B cell (primary cell): ENCODE results near the gene CHD5. TPM values are rescaled to one million over a fixed set of nuclear protein-coding genes. Genes with fewer than 3 reads are reported as not detected.

Experiments used
- ATAC-seq: fragments of 200-7000 bp; cut with Tn5 transposase; one replicate; pipeline ENCODE4 v1.10.0; 2021; ENCODE audit warnings: low read depth, mild to moderate bottlenecking, moderate number of reproducible peaks, moderate library complexity
- CTCF ChIA-PET: fragments of 350-600 bp; sonication (Branson Sonifier 250); formaldehyde crosslinking; loops from one replicate; lab custom pipeline; 2021; ENCODE audit warnings: antibody characterized with exemption, inconsistent platforms; lab: Charles Lee
- POLR2A ChIA-PET: fragments of 350-600 bp; sonication (Branson Sonifier 250); formaldehyde crosslinking; loops from one replicate; lab custom pipeline; 2021; ENCODE audit warnings: antibody characterized with exemption; lab: Charles Lee
- DNase-seq: peaks from one replicate; pipeline ENCODE4 v3.0.0; 2013
- H2AFZ ChIP-seq: 2 replicates; pipeline ENCODE4 v1.6.1; 2012; ENCODE audit warnings: mild to moderate bottlenecking, low read depth, low read length; ENCODE audit not compliant: insufficient read depth, poor library complexity, severe bottlenecking
- H3K27ac ChIP-seq, 2 donors: 1 replicate in 1 of 2; 2 replicates in 1 of 2; pipeline ENCODE4 v1.5.1; 2012 to 2013; ENCODE audit warnings: low read length in 2 of 2, mild to moderate bottlenecking in 2 of 2, moderate library complexity in 1 of 2
- H3K27me3 ChIP-seq, 4 experiments: fragments of 200-600 bp in 1 of 4; sonication (generic) in 1 of 4; replicated peaks in 1 of 4; 1 replicate in 2 of 4; 2 replicates in 2 of 4; pipeline versions ENCODE4 v1.6.1 to v1.7.0; 2013 to 2016; ENCODE audit warnings: low read length in 3 of 4, mild to moderate bottlenecking in 2 of 4, mixed read lengths in 1 of 4, moderate library complexity in 1 of 4; ENCODE audit not compliant: insufficient read depth in 4 of 4, control insufficient read depth in 3 of 4; ENCODE audit errors: control extremely low read depth in 1 of 4
- H3K36me3 ChIP-seq, 2 experiments: replicated peaks in 1 of 2; 1 replicate in 1 of 2; 2 replicates in 1 of 2; pipeline versions ENCODE4 v1.6.1 to v1.7.1; 2013; ENCODE audit warnings: low read length in 1 of 2; ENCODE audit not compliant: insufficient read depth in 2 of 2, control insufficient read depth in 1 of 2; ENCODE audit errors: control extremely low read depth in 1 of 2, extremely low read depth in 1 of 2
- H3K4me1 ChIP-seq, 2 donors: fragments of 200-600 bp in 1 of 2; sonication (generic) in 1 of 2; 1 replicate in 1 of 2; 2 replicates in 1 of 2; pipeline versions ENCODE4 v1.5.1 to v1.6.1; 2013 to 2017; ENCODE audit warnings: low read length in 2 of 2; ENCODE audit not compliant: control insufficient read depth in 2 of 2, insufficient read depth in 2 of 2
- H3K4me2 ChIP-seq: replicated peaks from 2 replicates; pipeline ENCODE3; 2012; ENCODE audit warnings: mild to moderate bottlenecking, low read depth, low read length; ENCODE audit not compliant: poor library complexity, severe bottlenecking
- H3K4me3 ChIP-seq, 5 experiments: fragments of 200-600 bp in 1 of 5; sonication (generic) in 1 of 5; 1 replicate in 3 of 5; 2 replicates in 2 of 5; pipeline versions ENCODE4 v1.5.1 to v1.7.0; 2011 to 2016; ENCODE audit warnings: low read length in 4 of 5, mild to moderate bottlenecking in 4 of 5, low read depth in 2 of 5, control low read depth in 1 of 5, moderate library complexity in 1 of 5; ENCODE audit not compliant: insufficient read depth in 1 of 5; ENCODE audit errors: control extremely low read depth in 1 of 5, extremely low read depth in 1 of 5
- H3K79me2 ChIP-seq: fragments of 200-600 bp; sonication (generic); one replicate; pipeline ENCODE4 v1.6.0; 2016; ENCODE audit warnings: low read length; ENCODE audit not compliant: control insufficient read depth, insufficient read depth
- H3K9ac ChIP-seq: fragments of 200-600 bp; sonication (generic); 2 replicates; pipeline ENCODE4 v1.6.1; 2017; ENCODE audit warnings: mild to moderate bottlenecking, low read length, moderate library complexity
- H3K9me3 ChIP-seq, 3 donors: one replicate each; pipeline versions ENCODE4 v1.6.1 to v1.7.1; 2013; ENCODE audit warnings: low read length in 2 of 3; ENCODE audit not compliant: control insufficient read depth in 2 of 3, insufficient read depth in 1 of 3; ENCODE audit errors: control extremely low read depth in 1 of 3
- H4K20me1 ChIP-seq: 2 replicates; pipeline ENCODE4 v1.6.0; 2012; ENCODE audit warnings: mild to moderate bottlenecking, low read length; ENCODE audit not compliant: insufficient read depth, control insufficient read depth, poor library complexity, severe bottlenecking
- H3K27ac Mint-ChIP-seq: one replicate; pipeline ENCODE4 v1.8.0; 2021; ENCODE audit warnings: mixed read lengths
- H3K27me3 Mint-ChIP-seq: one replicate; pipeline ENCODE4 v1.8.0; 2021; ENCODE audit warnings: mixed read lengths
- H3K4me1 Mint-ChIP-seq: one replicate; pipeline ENCODE4 v1.8.0; 2021; ENCODE audit warnings: mixed read lengths
- H3K4me3 Mint-ChIP-seq: one replicate; pipeline ENCODE4 v1.8.0; 2021; ENCODE audit warnings: mixed read lengths
- H3K9me3 Mint-ChIP-seq: one replicate; pipeline ENCODE4 v1.8.0; 2022; ENCODE audit warnings: mixed read lengths; ENCODE audit not compliant: insufficient read depth
- CTCF ChIP-seq: fragments of 200-600 bp; IDR thresholded peaks from one replicate; pipeline ENCODE4 v1.8.0; 2022; ENCODE audit warnings: antibody characterized with exemption, mild to moderate bottlenecking
- EZH2 ChIP-seq: IDR thresholded peaks from 2 replicates; pipeline ENCODE4 v1.6.1; 2012; ENCODE audit warnings: borderline replicate concordance, low read depth, mild to moderate bottlenecking, moderate library complexity, low read length; ENCODE audit not compliant: insufficient read depth, poor library complexity, severe bottlenecking
- WGBS: methylation state at CpG from one replicate; pipeline ENCODE4 v1.1.5; 2013; ENCODE audit warnings: missing lambda C conversion rate; ENCODE audit not compliant: insufficient coverage; 5-methylcytosine and 5-hydroxymethylcytosine counted together
- intact Hi-C: fragments of 100-400 bp; cut with micrococcal nuclease; formaldehyde crosslinking; loops from one replicate; pipeline ENCODE4 v1.10.0; 2022
- polyA plus RNA-seq: library from polyadenylated mRNA; depleted of rRNA; stranded (reverse); fragments of >200 nt; gene quantifications from 2 replicates; pipeline ENCODE4 v1.2.3, GENCODE V29; 2012
- total RNA-seq, 2 donors: library from RNA; stranded (reverse); fragments of 120-200 nt in 1 of 2; gene quantifications; 1 replicate in 1 of 2; 2 replicates in 1 of 2; pipeline versions ENCODE4 v1.2.3 to v1.2.4, GENCODE V29; 2013 to 2022

The CHD5 gene
- total and polyA plus RNA-seq, 2 donors (not counting 1 experiment from before 2014, with no cell fraction given), result 0.18 to 0.20 TPM

- intact Hi-C loops, result no loop called here
Observed at GRCh38 chr1:6116137-6116536, 64.0 kb downstream of the CHD5 start.

GRCh38 chr1:6113745-6114144 lies 66.4 kb downstream of the CHD5 start:
- ChIA-PET POLR2A (no interaction called here), CTCF (no interaction called here)
- ATAC-seq, result no peak
- no peak overlapping the region for H3K4me3 ChIP-seq
- DNase-seq, result no peak
- no peak overlapping the region for H3K4me2 ChIP-seq
- Mint-ChIP-seq H3K27me3 (peaks cover 5% of the 10 kb centered on the region), H3K4me1 (no peaks in the 10 kb centered on the region), H3K4me3 (no peak overlapping the region), H3K9me3 (peaks cover 9% of the 10 kb centered on the region), H3K27ac (no peak overlapping the region)
- intact Hi-C loops, result no loop called here
- no peaks in the 10 kb centered on the region for H3K79me2 ChIP-seq
- H3K9ac ChIP-seq, result no peak overlapping the region
- no peak overlapping the region for H2AFZ ChIP-seq
- no peak for TF ChIP-seq CTCF
- TF ChIP-seq EZH2, result no peak
- H3K27me3 ChIP-seq, result peaks cover 0 to 4% (median 0%) of the 10 kb centered on the region in 4 experiments
- no peak overlapping the region for H3K27ac ChIP-seq
- WGBS, result 97% methylated on average over 12 of the region's 14 CpGs
- H3K4me1 ChIP-seq, result no peaks in the 10 kb centered on the region
- H3K9me3 ChIP-seq, result peaks cover 0 to 10% (median 8%) of the 10 kb centered on the region in 3 donors
- no peaks in the 10 kb centered on the region for H3K36me3 ChIP-seq
- H4K20me1 ChIP-seq, result no peaks in the 10 kb centered on the region

More at GRCh38 chr1:6116137-6116536, 64.0 kb downstream of the CHD5 start:
- Histone ChIP-seq H3K9me3 (peaks cover 0 to 8% (median 6%) of the 10 kb centered on the region in 3 donors), H3K4me3 (no peak overlapping the region), H3K9ac (no peak overlapping the region), H3K27me3 (no peaks in the 10 kb centered on the region), H2AFZ (no peak overlapping the region), H3K27ac (no peak overlapping the region), H3K4me1 (no peaks in the 10 kb centered on the region), H3K79me2 (no peaks in the 10 kb centered on the region), H3K4me2 (no peak overlapping the region), H4K20me1 (no peaks in the 10 kb centered on the region), H3K36me3 (no peaks in the 10 kb centered on the region)
- CTCF ChIA-PET, result interaction anchor here (0.8 kb wide), 1 partner anchor 34 kb away, joined by 3 read pairs; no protein-coding TSS in a partner anchor
- Mint-ChIP-seq H3K9me3 (peaks cover 9% of the 10 kb centered on the region), H3K4me3 (no peak overlapping the region), H3K4me1 (no peaks in the 10 kb centered on the region), H3K27me3 (no peaks in the 10 kb centered on the region), H3K27ac (no peak overlapping the region)
- ATAC-seq (no peak), DNase-seq (no peak)
- no CpG with 5 or more reads among the region's 1 CpG for WGBS
- no peak for TF ChIP-seq CTCF
- TF ChIP-seq EZH2, result no peak
- POLR2A ChIA-PET, result no interaction called here
